Caco-2 (cell line): Measurements from ENCODE around the gene ENO2. TPM values are rescaled to one million over a fixed set of nuclear protein-coding genes. Genes with fewer than 3 reads are reported as not detected.

ENCODE experiments used
- BruUV-seq: library from RNA; stranded (reverse); fragments of 400-500 nt; replicated peaks from 2 replicates; lab custom pipeline; 2021; lab: Mats Ljungman, UMichigan
- CTCF ChIA-PET: fragments of 300-600 bp; sonication (Branson Sonifier 250); formaldehyde crosslinking; loops from one replicate; lab custom pipeline; 2022; ENCODE audit warnings: antibody characterized with exemption; lab: Charles Lee
- POLR2A ChIA-PET: fragments of 300-600 bp; sonication (Branson Sonifier 250); formaldehyde crosslinking; loops from one replicate; lab custom pipeline; 2022; ENCODE audit warnings: antibody characterized with exemption; lab: Charles Lee
- DNase-seq, 2 experiments: peaks; one replicate each; pipeline versions ENCODE4 v3.0.0 to v3.0.0-alpha.2; 2020 to 2022
- H3K27me3 ChIP-seq: replicated peaks from 2 replicates; pipeline ENCODE4 v1.6.0; 2011; ENCODE audit warnings: low read length; ENCODE audit not compliant: control insufficient read depth, insufficient read depth
- H3K36me3 ChIP-seq: 2 replicates; pipeline ENCODE4 v1.5.1; 2011; ENCODE audit warnings: low read length; ENCODE audit not compliant: control insufficient read depth, insufficient read depth
- H3K4me1 ChIP-seq: fragments of 250-450 bp; sonication (Bioruptor Pico); 2 replicates; pipeline ENCODE4 v1.5.1; 2020; ENCODE audit warnings: mild to moderate bottlenecking
- H3K4me3 ChIP-seq: 2 replicates; pipeline ENCODE4 v1.5.1; 2011; ENCODE audit warnings: low read depth, mild to moderate bottlenecking, control low read depth, low read length
- H3K9me3 ChIP-seq: fragments of 250-450 bp; sonication (Bioruptor Pico); 2 replicates; pipeline ENCODE4 v1.5.1; 2020; ENCODE audit warnings: mild to moderate bottlenecking, moderate library complexity
- H3K27ac Mint-ChIP-seq: one replicate; pipeline ENCODE4 v1.8.0; 2022; ENCODE audit warnings: mixed read lengths; ENCODE audit not compliant: unreplicated experiment
- H3K27me3 Mint-ChIP-seq: one replicate; pipeline ENCODE4 v1.8.0; 2022; ENCODE audit warnings: mixed read lengths; ENCODE audit not compliant: insufficient read depth, unreplicated experiment
- H3K36me3 Mint-ChIP-seq: one replicate; pipeline ENCODE4 v1.8.0; 2022; ENCODE audit warnings: mild to moderate bottlenecking, mixed read lengths; ENCODE audit not compliant: insufficient read depth, unreplicated experiment
- H3K4me1 Mint-ChIP-seq: one replicate; pipeline ENCODE4 v1.8.0; 2022; ENCODE audit warnings: low read depth, mixed read lengths; ENCODE audit not compliant: unreplicated experiment
- H3K4me3 Mint-ChIP-seq: one replicate; pipeline ENCODE4 v1.8.0; 2022; ENCODE audit warnings: mild to moderate bottlenecking, moderate library complexity, mixed read lengths; ENCODE audit not compliant: unreplicated experiment
- H3K9me3 Mint-ChIP-seq: one replicate; pipeline ENCODE4 v1.8.0; 2022; ENCODE audit warnings: mixed read lengths; ENCODE audit not compliant: unreplicated experiment
- intact Hi-C: fragments of 100-400 bp; cut with micrococcal nuclease; formaldehyde crosslinking; loops from one replicate; pipeline ENCODE4 v1.10.0; 2022; ENCODE audit not compliant: unreplicated experiment
- total RNA-seq: library from RNA; stranded (reverse); gene quantifications from 2 replicates; pipeline ENCODE4 v1.2.3, GENCODE V29; 2022
- TF ChIP-seq, protein P1 (sequence below), 2 experiments: fragments of 200-600 bp in 1 of 2; IDR thresholded peaks; 1 replicate in 1 of 2; 2 replicates in 1 of 2; pipeline versions ENCODE4 v1.5.1 to v1.8.0; 2011 to 2022; ENCODE audit warnings: antibody characterized with exemption in 1 of 2, control low read depth in 1 of 2, inconsistent platforms in 1 of 2, low read depth in 1 of 2, low read length in 1 of 2, mild to moderate bottlenecking in 1 of 2, moderate library complexity in 1 of 2; ENCODE audit not compliant: insufficient read depth in 1 of 2, severe bottlenecking in 1 of 2, unreplicated experiment in 1 of 2

The ENO2 gene
- total RNA-seq, 1 experiment from 2014 or later = 23.2 TPM

DNA sequence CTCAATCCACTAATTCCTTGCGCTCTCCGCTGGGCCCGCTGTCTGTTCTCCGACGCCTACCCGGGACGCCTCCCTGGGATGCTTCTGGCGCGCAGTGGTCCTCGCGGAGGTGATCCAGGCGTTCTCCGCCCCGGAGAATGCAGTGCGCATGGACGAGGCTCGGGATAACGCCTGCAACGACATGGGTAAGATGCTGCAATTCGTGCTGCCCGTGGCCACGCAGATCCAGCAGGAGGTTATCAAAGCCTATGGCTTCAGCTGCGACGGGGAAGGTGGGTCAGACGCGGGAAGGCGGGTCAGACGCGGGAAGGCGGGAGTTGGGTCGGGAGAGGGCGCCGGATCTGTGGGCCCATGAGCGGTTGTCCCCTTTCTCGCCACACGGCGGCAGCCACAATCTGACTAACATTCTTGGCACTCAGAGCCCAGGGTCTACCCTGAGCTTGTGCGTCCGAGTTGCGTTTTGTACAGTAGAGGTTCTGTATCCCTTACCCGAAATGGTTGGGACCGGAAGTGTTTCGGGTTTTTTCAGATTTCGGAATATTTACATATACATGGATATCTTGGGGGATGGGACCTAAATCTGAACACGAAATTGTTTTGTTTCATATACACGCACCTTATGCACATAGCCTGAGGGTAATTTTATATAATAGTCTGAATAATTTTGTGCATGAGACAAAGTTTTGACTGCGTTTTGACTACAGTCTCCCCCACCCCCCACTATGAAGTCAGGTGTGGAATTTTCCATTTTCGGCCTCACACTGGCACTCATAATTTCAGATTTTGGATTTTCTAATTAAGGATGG lies 30.2 kb downstream of the ENO2 start:
- TF ChIP-seq, protein P1, sequence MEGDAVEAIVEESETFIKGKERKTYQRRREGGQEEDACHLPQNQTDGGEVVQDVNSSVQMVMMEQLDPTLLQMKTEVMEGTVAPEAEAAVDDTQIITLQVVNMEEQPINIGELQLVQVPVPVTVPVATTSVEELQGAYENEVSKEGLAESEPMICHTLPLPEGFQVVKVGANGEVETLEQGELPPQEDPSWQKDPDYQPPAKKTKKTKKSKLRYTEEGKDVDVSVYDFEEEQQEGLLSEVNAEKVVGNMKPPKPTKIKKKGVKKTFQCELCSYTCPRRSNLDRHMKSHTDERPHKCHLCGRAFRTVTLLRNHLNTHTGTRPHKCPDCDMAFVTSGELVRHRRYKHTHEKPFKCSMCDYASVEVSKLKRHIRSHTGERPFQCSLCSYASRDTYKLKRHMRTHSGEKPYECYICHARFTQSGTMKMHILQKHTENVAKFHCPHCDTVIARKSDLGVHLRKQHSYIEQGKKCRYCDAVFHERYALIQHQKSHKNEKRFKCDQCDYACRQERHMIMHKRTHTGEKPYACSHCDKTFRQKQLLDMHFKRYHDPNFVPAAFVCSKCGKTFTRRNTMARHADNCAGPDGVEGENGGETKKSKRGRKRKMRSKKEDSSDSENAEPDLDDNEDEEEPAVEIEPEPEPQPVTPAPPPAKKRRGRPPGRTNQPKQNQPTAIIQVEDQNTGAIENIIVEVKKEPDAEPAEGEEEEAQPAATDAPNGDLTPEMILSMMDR (IDR thresholded peaks at IDR 0.05; ENCODE audit: insufficient read depth in 1 of 2, low read depth in 1 of 2, low read length in 1 of 2, severe bottlenecking in 1 of 2, unreplicated experiment in 1 of 2) = peak; percentile 93 to 96
- Histone ChIP-seq H3K36me3 (no peaks in the 10 kb centered on the region), H3K4me1 (peaks cover 18% of the 10 kb centered on the region), H3K27me3 (no peaks in the 10 kb centered on the region), H3K4me3 (peak overlapping the region; percentile 59), H3K9me3 (no peaks in the 10 kb centered on the region)
- POLR2A ChIA-PET = interaction anchor here (0.5 to 5.2 kb wide), 32 partner anchors 10 to 992 kb away, joined by 3 to 237 read pairs (median 9); partner anchors contain the start of genes ATN1, C1RL, CDCA3 and COPS7A
- Mint-ChIP-seq H3K4me3 (peak overlapping the region; percentile 88), H3K4me1 (peaks cover 40% of the 10 kb centered on the region), H3K36me3 (peaks cover 76% of the 10 kb centered on the region), H3K27ac (peak overlapping the region; percentile 99), H3K9me3 (no peaks in the 10 kb centered on the region), H3K27me3 (peaks cover 4% of the 10 kb centered on the region)
- DNase-seq = peak; percentile 97
- intact Hi-C loops = loop anchor here (1.0 kb wide), 3 partner anchors 20 to 148 kb away; partner anchors contain the start of genes C1R, EMG1 and PHB2
- CTCF ChIA-PET = interaction anchor here (0.6 to 6.0 kb wide), 19 partner anchors 10 to 974 kb away, joined by 3 to 241 read pairs (median 11); partner anchors contain the start of genes C1R, C1RL, LPCAT3 and SPSB2
- BruUV-seq = no TSS peak

DNA sequence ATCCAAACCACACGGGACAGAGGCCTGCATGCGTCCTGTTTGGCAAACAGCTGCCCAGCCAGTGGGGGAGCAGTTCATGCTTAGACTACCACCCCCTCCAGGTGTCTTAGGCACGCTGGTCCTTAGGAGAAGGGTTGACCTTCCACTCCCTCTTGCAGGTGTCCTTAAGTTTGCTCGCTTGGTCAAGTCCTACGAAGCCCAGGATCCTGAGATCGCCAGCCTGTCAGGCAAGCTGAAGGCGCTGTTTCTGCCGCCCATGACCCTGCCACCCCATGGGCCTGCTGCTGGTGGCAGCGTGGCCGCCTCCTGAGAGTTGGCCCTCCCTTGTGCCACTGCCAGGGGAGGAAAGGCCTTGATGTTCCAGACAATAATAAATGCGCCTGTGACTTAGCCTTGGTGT lies 31.2 kb downstream of the ENO2 start:
- Mint-ChIP-seq H3K9me3 (no peaks in the 10 kb centered on the region), H3K4me1 (peaks cover 40% of the 10 kb centered on the region), H3K36me3 (peaks cover 66% of the 10 kb centered on the region), H3K4me3 (peak overlapping the region; percentile 88), H3K27me3 (peaks cover 4% of the 10 kb centered on the region), H3K27ac (peak overlapping the region; percentile 99)
- intact Hi-C loops = loop anchor here (1.0 kb wide), 6 partner anchors 17 to 168 kb away; partner anchors contain the start of gene LPCAT3
- H3K27me3 ChIP-seq = no peaks in the 10 kb centered on the region
- POLR2A ChIA-PET = interaction anchor here (0.5 to 5.2 kb wide), 23 partner anchors 8 to 332 kb away, joined by 3 to 237 read pairs (median 6); partner anchors contain the start of genes ATN1, C1RL, CDCA3 and COPS7A
- TF ChIP-seq, protein P1 (IDR thresholded peaks at IDR 0.05; ENCODE audit: insufficient read depth in 1 of 2, low read depth in 1 of 2, low read length in 1 of 2, severe bottlenecking in 1 of 2, unreplicated experiment in 1 of 2) = no peak
- DNase-seq = no peak
- peaks cover 18% of the 10 kb centered on the region for H3K4me1 ChIP-seq
- no peaks in the 10 kb centered on the region for H3K36me3 ChIP-seq
- no TSS peak for BruUV-seq
- CTCF ChIA-PET = interaction anchor here (0.5 to 6.0 kb wide), 29 partner anchors 8 to 257 kb away, joined by 3 to 241 read pairs (median 5); partner anchors contain the start of genes C1RL, C1S, LPCAT3 and SPSB2
- no peaks in the 10 kb centered on the region for H3K9me3 ChIP-seq
- H3K4me3 ChIP-seq = peak overlapping the region; percentile 38
